RKO (cell line): Measurements from ENCODE around the gene CDC42EP4.

Source experiments
- DNase-seq: peaks from one replicate; pipeline ENCODE4 v3.0.0-alpha.2; 2016; ENCODE audit warnings: low spot score

The CDC42EP4 gene

GRCh38 chr17:73250851-73251640 is 60.8 kb downstream of the CDC42EP4 start:
- no peak for DNase-seq

- DNase-seq, result no peak
These were observed 62.1 kb downstream of the CDC42EP4 start for GRCh38 chr17:73249700-73250099.

DNA sequence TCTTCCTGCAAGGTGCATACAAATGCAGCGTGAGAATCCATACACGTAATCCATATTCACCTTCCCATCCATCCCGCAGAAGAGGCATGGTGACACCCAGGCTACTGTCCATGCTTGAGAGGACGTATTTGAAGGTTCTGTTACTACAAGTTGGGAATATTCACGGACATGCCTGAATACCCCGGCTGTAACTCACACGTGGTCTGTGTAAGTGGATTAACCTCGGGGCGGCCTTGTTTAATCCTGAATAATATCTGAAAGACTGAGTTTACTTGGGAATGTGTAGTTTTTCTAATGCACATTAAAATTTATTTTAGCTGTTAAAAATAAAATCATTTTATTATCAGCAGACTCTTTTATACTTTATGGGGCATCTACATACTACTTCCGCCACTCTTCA is 63.3 kb downstream of the CDC42EP4 start:
- no peak for DNase-seq

DNA sequence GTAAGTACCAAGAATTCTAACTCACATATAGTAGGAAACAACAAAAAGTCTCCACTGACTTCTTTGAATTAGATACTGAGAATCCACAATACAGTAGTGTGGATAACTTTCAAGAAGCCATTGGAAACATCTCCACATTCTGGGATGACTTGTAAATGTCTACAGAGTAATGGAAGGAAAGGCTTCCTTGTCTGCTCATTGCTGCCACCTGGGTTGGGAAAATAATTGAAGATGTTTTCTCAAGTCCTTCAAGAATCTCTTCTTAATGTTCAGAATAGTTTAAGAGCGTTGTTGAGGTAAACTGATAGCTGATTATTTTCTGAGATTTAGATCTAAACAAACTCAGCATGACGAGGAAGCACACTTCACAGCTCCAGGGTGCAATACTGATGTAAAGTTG is 64.1 kb downstream of the CDC42EP4 start:
- DNase-seq, result no peak

DNA sequence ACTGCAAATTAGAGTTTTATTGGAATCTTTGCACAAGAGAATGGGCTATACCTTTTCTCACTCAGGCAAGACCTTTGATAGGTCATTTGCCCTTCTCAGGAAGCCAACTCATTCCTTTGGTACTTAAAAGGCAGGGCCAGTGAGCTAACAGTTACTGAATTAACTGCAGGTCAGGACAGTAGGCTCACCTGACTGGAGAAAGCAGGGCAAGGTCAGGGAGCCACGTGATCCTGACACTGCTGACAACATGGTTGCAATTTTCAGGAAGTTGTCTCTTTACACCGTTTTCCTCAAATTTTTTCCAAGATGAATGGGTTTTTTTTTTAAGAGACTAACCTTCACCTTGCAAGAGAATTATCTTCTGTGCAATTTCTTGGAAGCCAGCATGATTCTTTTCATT is 71.2 kb downstream of the CDC42EP4 start:
- DNase-seq, result no peak

DNA sequence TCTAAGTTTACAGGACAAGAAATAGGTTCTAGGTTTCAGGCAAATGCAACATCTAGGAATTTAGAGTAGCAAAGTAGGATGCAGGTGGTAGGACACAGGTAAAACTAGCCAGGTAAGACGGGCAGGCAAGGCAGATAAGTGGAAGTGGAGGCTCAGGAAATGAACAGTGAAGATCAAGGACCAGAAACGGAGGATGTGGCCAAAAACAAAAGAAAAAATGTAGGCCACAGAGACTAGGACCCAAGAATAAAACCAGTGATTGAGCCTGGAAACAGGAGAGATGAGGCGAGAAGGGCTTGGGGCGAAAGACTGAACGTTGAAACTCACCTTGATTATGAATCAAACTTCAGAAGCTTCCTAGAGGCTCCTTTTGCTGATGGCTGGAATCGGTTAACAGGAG is 74.1 kb downstream of the CDC42EP4 start:
- no peak for DNase-seq

GRCh38 chr17:73234736-73235135 is 77.1 kb downstream of the CDC42EP4 start:
- no peak for DNase-seq
